Neural progenitor cell (in vitro differentiated cells): ENCODE results near the gene BZW1. TPM values are rescaled to one million over a fixed set of nuclear protein-coding genes. Genes with fewer than 3 reads are reported as not detected.

Experiments
- DNase-seq: peaks from one replicate; pipeline ENCODE4 v3.0.0-alpha.2; 2016; ENCODE audit warnings: low spot score
- H2AFZ ChIP-seq: fragments of 200-600 bp; sonication (generic); replicated peaks from 2 replicates; pipeline ENCODE4 v1.6.1; 2016; ENCODE audit warnings: antibody characterized with exemption
- H3F3A ChIP-seq: fragments of 200-600 bp; sonication (generic); 2 replicates; pipeline ENCODE4 v1.6.1; 2016; ENCODE audit warnings: antibody characterized with exemption, low read depth
- H3K27ac ChIP-seq: fragments of 200-600 bp; sonication (generic); 2 replicates; pipeline ENCODE4 v1.5.1; 2016; ENCODE audit warnings: mild to moderate bottlenecking
- H3K27me3 ChIP-seq: fragments of 200-600 bp; sonication (generic); 2 replicates; pipeline ENCODE4 v1.6.1; 2016; ENCODE audit warnings: mild to moderate bottlenecking, moderate library complexity
- H3K36me3 ChIP-seq: fragments of 200-600 bp; sonication (generic); 2 replicates; pipeline ENCODE4 v1.5.1; 2016
- H3K4me1 ChIP-seq: fragments of 200-600 bp; sonication (generic); 2 replicates; pipeline ENCODE4 v1.6.1; 2016; ENCODE audit warnings: mixed run types
- H3K4me2 ChIP-seq: fragments of 200-600 bp; sonication (generic); 2 replicates; pipeline ENCODE4 v1.6.1; 2016
- H3K4me3 ChIP-seq: fragments of 200-600 bp; sonication (generic); 2 replicates; pipeline ENCODE4 v1.5.1; 2016
- H3K79me2 ChIP-seq: fragments of 200-600 bp; sonication (generic); 2 replicates; pipeline ENCODE4 v1.6.1; 2016; ENCODE audit warnings: low read depth
- H3K9ac ChIP-seq: fragments of 200-600 bp; sonication (generic); 2 replicates; pipeline ENCODE4 v1.6.1; 2016
- H3K9me3 ChIP-seq: fragments of 200-600 bp; sonication (generic); 2 replicates; pipeline ENCODE4 v1.5.1; 2016; ENCODE audit warnings: low read depth
- H4K20me1 ChIP-seq: fragments of 200-600 bp; sonication (generic); 2 replicates; pipeline ENCODE4 v1.6.1; 2016; ENCODE audit warnings: low read depth
- H3K27ac Mint-ChIP-seq: 3 replicates; pipeline ENCODE4 v1.8.0; 2021; ENCODE audit warnings: mixed read lengths
- H3K27me3 Mint-ChIP-seq: 2 replicates; pipeline ENCODE4 v1.8.0; 2022; ENCODE audit warnings: low read depth, mild to moderate bottlenecking, inconsistent platforms, moderate library complexity, mixed read lengths; ENCODE audit not compliant: insufficient read depth
- H3K36me3 Mint-ChIP-seq: 3 replicates; pipeline ENCODE4 v1.8.0; 2021; ENCODE audit warnings: mixed read lengths
- H3K4me1 Mint-ChIP-seq: 3 replicates; pipeline ENCODE4 v1.8.0; 2021; ENCODE audit warnings: mixed read lengths
- H3K4me3 Mint-ChIP-seq: 3 replicates; pipeline ENCODE4 v1.8.0; 2021; ENCODE audit warnings: mild to moderate bottlenecking, moderate library complexity, mixed read lengths
- H3K9me3 Mint-ChIP-seq: 3 replicates; pipeline ENCODE4 v1.8.0; 2020; ENCODE audit warnings: mixed read lengths
- CTCF ChIP-seq: fragments of 200-600 bp; sonication (generic); IDR thresholded peaks from 2 replicates; pipeline ENCODE4 v1.5.1; 2017; ENCODE audit warnings: antibody characterized with exemption, mild to moderate bottlenecking
- EZH2 ChIP-seq: fragments of 200-600 bp; sonication (generic); IDR thresholded peaks from 2 replicates; pipeline ENCODE4 v1.6.1; 2017; ENCODE audit warnings: antibody characterized with exemption, mild to moderate bottlenecking, moderate library complexity
- EZH2phosphoT487 ChIP-seq: fragments of 200-600 bp; sonication (generic); IDR thresholded peaks from 2 replicates; pipeline ENCODE4 v1.6.1; 2017; ENCODE audit warnings: antibody characterized with exemption
- total RNA-seq: library from RNA; depleted of rRNA; stranded (reverse); fragments of >200 nt; gene quantifications from 2 replicates; pipeline ENCODE4 v1.2.3, GENCODE V29; 2015; ENCODE audit warnings: low replicate concordance

Gene BZW1
- total RNA-seq, 1 donor from 2014 or later: 421 TPM

GRCh38 chr2:200861617-200862155 is 50.0 kb downstream of the BZW1 start:
- no peak for DNase-seq
- H3K27me3 ChIP-seq: no peaks in the 10 kb centered on the region
- H3K36me3 Mint-ChIP-seq: peaks cover 42% of the 10 kb centered on the region
- H3K27me3 Mint-ChIP-seq: no peaks in the 10 kb centered on the region
- peaks cover 3% of the 10 kb centered on the region for H3K9me3 Mint-ChIP-seq
- H4K20me1 ChIP-seq: peaks cover 61% of the 10 kb centered on the region
- H3K4me1 Mint-ChIP-seq: peaks cover 20% of the 10 kb centered on the region
- peaks cover 79% of the 10 kb centered on the region for H3K79me2 ChIP-seq
- peak overlapping the region; percentile 99 for H3K4me3 Mint-ChIP-seq
- H3K36me3 ChIP-seq: peaks cover 44% of the 10 kb centered on the region
- H3K9me3 ChIP-seq: no peaks in the 10 kb centered on the region
- H3K4me2 ChIP-seq: peak overlapping the region; percentile 90
- H3K4me3 ChIP-seq: peak overlapping the region; percentile 95
- peaks cover 19% of the 10 kb centered on the region for H3K4me1 ChIP-seq
- TF ChIP-seq CTCF (no peak), EZH2 (no peak)
- H3K9ac ChIP-seq: no peak overlapping the region
- H2AFZ ChIP-seq: no peak overlapping the region
- H3F3A ChIP-seq: peaks cover 40% of the 10 kb centered on the region
- no peak overlapping the region for H3K27ac Mint-ChIP-seq
- no peak overlapping the region for H3K27ac ChIP-seq

- H3K27me3 Mint-ChIP-seq: no peaks in the 10 kb centered on the region
- peak overlapping the region; percentile 99 for H3K4me3 Mint-ChIP-seq
- peak; percentile 9 for DNase-seq
- Histone ChIP-seq H3K9me3 (no peaks in the 10 kb centered on the region), H3K4me1 (peaks cover 19% of the 10 kb centered on the region), H3K4me3 (peak overlapping the region; percentile 95), H3K9ac (peak overlapping the region; percentile 98), H3K4me2 (peak overlapping the region; percentile 90), H3K79me2 (peaks cover 70% of the 10 kb centered on the region), H3K36me3 (peaks cover 35% of the 10 kb centered on the region), H4K20me1 (peaks cover 55% of the 10 kb centered on the region), H3F3A (peaks cover 38% of the 10 kb centered on the region), H2AFZ (no peak overlapping the region), H3K27me3 (no peaks in the 10 kb centered on the region), H3K27ac (no peak overlapping the region)
- peaks cover 3% of the 10 kb centered on the region for H3K9me3 Mint-ChIP-seq
- H3K4me1 Mint-ChIP-seq: peaks cover 20% of the 10 kb centered on the region
- peaks cover 34% of the 10 kb centered on the region for H3K36me3 Mint-ChIP-seq
- H3K27ac Mint-ChIP-seq: peak overlapping the region; percentile 13
- no peak for TF ChIP-seq CTCF
- TF ChIP-seq EZH2phosphoT487: no peak
- no peak for TF ChIP-seq EZH2
These were observed 50.9 kb downstream of the BZW1 start for GRCh38 chr2:200862532-200863000.

- no peaks in the 10 kb centered on the region for H3K27me3 Mint-ChIP-seq
- Histone ChIP-seq H3K27me3 (no peaks in the 10 kb centered on the region), H3K4me1 (peaks cover 19% of the 10 kb centered on the region), H3K27ac (peak overlapping the region; percentile 97), H3K4me2 (peak overlapping the region; percentile 90), H3F3A (peaks cover 32% of the 10 kb centered on the region), H3K36me3 (peaks cover 28% of the 10 kb centered on the region), H3K4me3 (peak overlapping the region; percentile 95), H4K20me1 (peaks cover 44% of the 10 kb centered on the region), H3K9ac (peak overlapping the region; percentile 98), H3K9me3 (no peaks in the 10 kb centered on the region), H2AFZ (peak overlapping the region; percentile 85), H3K79me2 (peaks cover 58% of the 10 kb centered on the region)
- peak; percentile 25 for DNase-seq
- peaks cover 24% of the 10 kb centered on the region for H3K36me3 Mint-ChIP-seq
- H3K9me3 Mint-ChIP-seq: peaks cover 3% of the 10 kb centered on the region
- TF ChIP-seq EZH2phosphoT487 (no peak), EZH2 (no peak), CTCF (no peak)
- peaks cover 20% of the 10 kb centered on the region for H3K4me1 Mint-ChIP-seq
- H3K27ac Mint-ChIP-seq: peak overlapping the region; percentile 99
- peak overlapping the region; percentile 99 for H3K4me3 Mint-ChIP-seq
These were observed 52.1 kb downstream of the BZW1 start for GRCh38 chr2:200863782-200864175.
